Measurements from ENCODE around the gene TTC34. TPM values are rescaled to one million over a fixed set of nuclear protein-coding genes. Genes with fewer than 3 reads are reported as not detected.

TTC34 gene
- polyA plus RNA-seq, 1 of the 3 experiments (the other 2 are of a cell fraction) = 0.16 TPM

DNA sequence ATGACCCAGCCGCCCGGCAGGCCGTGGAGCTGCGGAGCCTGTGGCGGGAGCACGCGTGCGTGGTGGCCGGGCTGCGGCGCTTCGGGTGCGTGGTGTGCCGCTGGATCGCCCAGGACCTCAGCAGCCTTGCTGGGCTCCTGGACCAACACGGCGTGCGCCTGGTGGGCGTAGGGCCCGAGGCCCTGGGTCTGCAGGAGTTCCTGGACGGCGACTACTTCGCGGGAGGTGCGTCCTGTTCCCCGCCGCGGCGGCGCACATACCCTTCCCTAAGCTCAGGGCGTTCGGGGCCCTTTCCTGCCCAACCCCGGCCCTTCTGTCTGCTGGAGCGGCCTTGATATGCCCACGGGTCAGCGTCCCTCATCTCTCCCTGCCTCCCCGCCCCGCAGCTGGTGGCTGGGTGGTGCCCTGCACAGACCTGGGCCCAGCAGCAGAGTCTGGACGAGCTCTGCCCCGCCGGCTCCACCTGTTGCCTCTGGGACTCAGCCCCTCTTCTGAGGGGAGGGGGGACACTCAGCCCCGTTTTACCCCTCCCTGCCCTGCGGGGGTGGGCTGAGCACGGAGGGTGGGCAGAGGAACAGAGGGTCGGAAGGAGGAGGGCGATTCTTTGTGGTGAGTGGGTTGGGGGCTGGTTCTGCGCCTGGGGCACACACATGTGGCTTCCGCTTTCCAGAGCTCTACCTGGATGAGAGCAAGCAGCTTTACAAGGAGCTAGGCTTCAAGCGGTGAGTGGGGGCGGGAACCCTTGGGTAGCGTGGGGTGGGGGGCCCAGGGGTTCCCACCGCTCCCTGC, 214.2 kb downstream of the TTC34 start (continued):
- TF ChIP-seq FOXM1 (IDR thresholded peaks at IDR 0.05; ENCODE audit: low read depth) (no peak), GATA2 (CRISPR knock-in tag; IDR thresholded peaks at IDR 0.05) (no peak), RXRA (IDR thresholded peaks at IDR 0.05; ENCODE audit: borderline replicate concordance, low read depth) (no peak)
- TF ChIP-seq, protein P1, sequence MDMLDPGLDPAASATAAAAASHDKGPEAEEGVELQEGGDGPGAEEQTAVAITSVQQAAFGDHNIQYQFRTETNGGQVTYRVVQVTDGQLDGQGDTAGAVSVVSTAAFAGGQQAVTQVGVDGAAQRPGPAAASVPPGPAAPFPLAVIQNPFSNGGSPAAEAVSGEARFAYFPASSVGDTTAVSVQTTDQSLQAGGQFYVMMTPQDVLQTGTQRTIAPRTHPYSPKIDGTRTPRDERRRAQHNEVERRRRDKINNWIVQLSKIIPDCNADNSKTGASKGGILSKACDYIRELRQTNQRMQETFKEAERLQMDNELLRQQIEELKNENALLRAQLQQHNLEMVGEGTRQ (IDR thresholded peaks at IDR 0.05; ENCODE audit: borderline replicate concordance, low read depth, low read length) = no peak
- TF ChIP-seq, protein P2, sequence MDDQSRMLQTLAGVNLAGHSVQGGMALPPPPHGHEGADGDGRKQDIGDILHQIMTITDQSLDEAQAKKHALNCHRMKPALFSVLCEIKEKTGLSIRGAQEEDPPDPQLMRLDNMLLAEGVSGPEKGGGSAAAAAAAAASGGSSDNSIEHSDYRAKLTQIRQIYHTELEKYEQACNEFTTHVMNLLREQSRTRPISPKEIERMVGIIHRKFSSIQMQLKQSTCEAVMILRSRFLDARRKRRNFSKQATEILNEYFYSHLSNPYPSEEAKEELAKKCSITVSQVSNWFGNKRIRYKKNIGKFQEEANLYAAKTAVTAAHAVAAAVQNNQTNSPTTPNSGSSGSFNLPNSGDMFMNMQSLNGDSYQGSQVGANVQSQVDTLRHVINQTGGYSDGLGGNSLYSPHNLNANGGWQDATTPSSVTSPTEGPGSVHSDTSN (IDR thresholded peaks at IDR 0.05) = no peak

DNA sequence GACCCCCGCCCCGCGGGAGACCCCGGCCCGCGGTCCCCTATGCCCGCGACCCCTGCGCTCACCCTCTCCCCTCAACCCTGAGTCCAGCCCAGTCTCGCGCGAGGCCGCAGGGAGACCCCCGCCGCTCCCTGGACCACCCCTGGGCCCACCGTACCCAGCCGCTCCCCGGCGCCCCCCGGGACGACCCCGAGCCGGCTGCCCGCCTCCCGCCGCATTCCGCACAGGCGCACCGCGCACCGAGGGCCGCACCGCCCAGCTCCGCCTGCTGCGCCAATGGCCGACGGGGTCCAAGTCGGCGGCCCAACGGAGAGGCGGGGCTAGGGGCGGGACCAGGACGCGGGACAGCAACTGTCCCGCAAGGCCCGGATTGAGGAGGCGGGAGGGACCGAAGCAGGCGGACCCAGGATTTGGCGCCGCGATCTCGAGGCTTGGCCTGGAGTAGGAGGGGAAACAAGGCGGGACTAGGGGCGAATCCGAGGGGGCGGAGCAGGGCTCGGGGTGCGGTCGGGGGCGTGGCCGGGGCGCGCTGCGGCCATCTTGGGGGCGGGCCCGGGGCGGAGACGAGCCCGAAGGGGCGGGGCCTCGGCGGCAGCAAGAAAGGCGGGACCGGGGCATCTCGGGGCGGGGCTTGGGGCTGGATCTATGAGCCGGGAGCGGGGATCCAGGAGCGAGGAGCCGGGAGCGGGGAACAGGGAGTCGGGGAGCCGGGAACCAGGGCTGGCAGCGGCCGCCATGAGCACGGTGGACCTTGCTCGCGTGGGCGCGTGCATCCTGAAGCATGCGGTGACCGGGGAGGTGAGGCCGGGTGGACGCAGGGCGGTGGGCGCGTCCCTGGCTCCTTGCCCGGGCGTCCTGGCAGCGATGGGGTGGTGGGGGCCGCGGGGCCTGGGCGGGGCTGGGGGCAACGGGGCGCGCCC, 215.1 kb downstream of the TTC34 start, which contains the start of gene PRXL2B:
PRXL2B (plus strand) TSS at position 624 of the 917 bp plus-strand sequence; CDS start at position 733, 109 bp downstream.
- Histone ChIP-seq H3K36me3 (replicated peaks in 1 of 2; ENCODE audit: control insufficient read depth in 1 of 2, insufficient read depth in 2 of 2, low read length in 1 of 2) (peaks cover 0 to 5% of the 10 kb centered on the region in 2 experiments), H4K20me1 (ENCODE audit: insufficient read depth) (no peaks in the 10 kb centered on the region), H3F3A (replicated peaks; ENCODE audit: insufficient read depth) (peaks cover 6% of the 10 kb centered on the region), H3K4me1 (ENCODE audit: control insufficient read depth in 1 of 2, insufficient read depth in 2 of 2, low read depth in 1 of 2, low read length in 1 of 2) (peaks cover 0 to 29% of the 10 kb centered on the region in 2 experiments; a peak in 1 of 4 replicates), H3K27me3 (ENCODE audit: insufficient read depth) (no peaks in the 10 kb centered on the region), H3K4me3 (ENCODE audit: low read depth in 2 of 2, low read length in 1 of 2) (peak within 1 kb of the TSS; percentile 70 to 86), H3K4me2 (peak within 1 kb of the TSS; percentile 96), H3K79me2 (ENCODE audit: insufficient read depth) (peaks cover 6% of the 10 kb centered on the region; the same call in 1 of the 2 replicates), H3K9me2 (no peaks in the 10 kb centered on the region), H2AFZ (ENCODE audit: low read depth) (peak within 1 kb of the TSS; percentile 63), H3K27ac (ENCODE audit: low read depth in 2 of 2, low read length in 1 of 2) (peak within 1 kb of the TSS; percentile 45 to 91), H3K9ac (peak within 1 kb of the TSS; percentile 77), H3K9me3 (no peaks in the 10 kb centered on the region)
- peak; percentile 99 for DNase-seq
- POLR2A ChIA-PET = interaction anchor here (0.6 to 1.7 kb wide), 6 partner anchors 24 to 195 kb away, joined by 3 to 5 read pairs (median 4); partner anchors contain the start of gene RER1
- 1% methylated on average over 37 of the region's 107 CpGs for WGBS (ENCODE audit: low lambda C conversion rate)
- CTCF ChIA-PET = interaction anchor here (0.9 to 3.0 kb wide), 7 partner anchors 38 to 392 kb away, joined by 3 to 13 read pairs (median 3); partner anchors contain the start of gene FAAP20
- TF ChIP-seq, protein P3, sequence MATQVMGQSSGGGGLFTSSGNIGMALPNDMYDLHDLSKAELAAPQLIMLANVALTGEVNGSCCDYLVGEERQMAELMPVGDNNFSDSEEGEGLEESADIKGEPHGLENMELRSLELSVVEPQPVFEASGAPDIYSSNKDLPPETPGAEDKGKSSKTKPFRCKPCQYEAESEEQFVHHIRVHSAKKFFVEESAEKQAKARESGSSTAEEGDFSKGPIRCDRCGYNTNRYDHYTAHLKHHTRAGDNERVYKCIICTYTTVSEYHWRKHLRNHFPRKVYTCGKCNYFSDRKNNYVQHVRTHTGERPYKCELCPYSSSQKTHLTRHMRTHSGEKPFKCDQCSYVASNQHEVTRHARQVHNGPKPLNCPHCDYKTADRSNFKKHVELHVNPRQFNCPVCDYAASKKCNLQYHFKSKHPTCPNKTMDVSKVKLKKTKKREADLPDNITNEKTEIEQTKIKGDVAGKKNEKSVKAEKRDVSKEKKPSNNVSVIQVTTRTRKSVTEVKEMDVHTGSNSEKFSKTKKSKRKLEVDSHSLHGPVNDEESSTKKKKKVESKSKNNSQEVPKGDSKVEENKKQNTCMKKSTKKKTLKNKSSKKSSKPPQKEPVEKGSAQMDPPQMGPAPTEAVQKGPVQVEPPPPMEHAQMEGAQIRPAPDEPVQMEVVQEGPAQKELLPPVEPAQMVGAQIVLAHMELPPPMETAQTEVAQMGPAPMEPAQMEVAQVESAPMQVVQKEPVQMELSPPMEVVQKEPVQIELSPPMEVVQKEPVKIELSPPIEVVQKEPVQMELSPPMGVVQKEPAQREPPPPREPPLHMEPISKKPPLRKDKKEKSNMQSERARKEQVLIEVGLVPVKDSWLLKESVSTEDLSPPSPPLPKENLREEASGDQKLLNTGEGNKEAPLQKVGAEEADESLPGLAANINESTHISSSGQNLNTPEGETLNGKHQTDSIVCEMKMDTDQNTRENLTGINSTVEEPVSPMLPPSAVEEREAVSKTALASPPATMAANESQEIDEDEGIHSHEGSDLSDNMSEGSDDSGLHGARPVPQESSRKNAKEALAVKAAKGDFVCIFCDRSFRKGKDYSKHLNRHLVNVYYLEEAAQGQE (IDR thresholded peaks at IDR 0.05; ENCODE audit: low read depth, low read length) = peak; percentile 75; the same call in 1 of the 2 replicates
- TF ChIP-seq, protein P4, sequence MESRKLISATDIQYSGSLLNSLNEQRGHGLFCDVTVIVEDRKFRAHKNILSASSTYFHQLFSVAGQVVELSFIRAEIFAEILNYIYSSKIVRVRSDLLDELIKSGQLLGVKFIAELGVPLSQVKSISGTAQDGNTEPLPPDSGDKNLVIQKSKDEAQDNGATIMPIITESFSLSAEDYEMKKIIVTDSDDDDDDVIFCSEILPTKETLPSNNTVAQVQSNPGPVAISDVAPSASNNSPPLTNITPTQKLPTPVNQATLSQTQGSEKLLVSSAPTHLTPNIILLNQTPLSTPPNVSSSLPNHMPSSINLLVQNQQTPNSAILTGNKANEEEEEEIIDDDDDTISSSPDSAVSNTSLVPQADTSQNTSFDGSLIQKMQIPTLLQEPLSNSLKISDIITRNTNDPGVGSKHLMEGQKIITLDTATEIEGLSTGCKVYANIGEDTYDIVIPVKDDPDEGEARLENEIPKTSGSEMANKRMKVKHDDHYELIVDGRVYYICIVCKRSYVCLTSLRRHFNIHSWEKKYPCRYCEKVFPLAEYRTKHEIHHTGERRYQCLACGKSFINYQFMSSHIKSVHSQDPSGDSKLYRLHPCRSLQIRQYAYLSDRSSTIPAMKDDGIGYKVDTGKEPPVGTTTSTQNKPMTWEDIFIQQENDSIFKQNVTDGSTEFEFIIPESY (IDR thresholded peaks at IDR 0.05; ENCODE audit: borderline replicate concordance, low read depth) = no peak
- TF ChIP-seq RFX5 (IDR thresholded peaks at IDR 0.05; ENCODE audit: low read length) (no peak; the same call in 1 of the 2 replicates), YY1 (IDR thresholded peaks at IDR 0.05; ENCODE audit: low read depth) (peak; percentile 57; the same call in 1 of the 2 replicates), MEF2A (IDR thresholded peaks at IDR 0.05; ENCODE audit: borderline replicate concordance, low read depth) (no peak), POLR2AphosphoS5 (IDR thresholded peaks at IDR 0.05; ENCODE audit: low read depth, low read length) (0 out of 2 replicates have a peak, but pooled peaks have one; percentile 36), EP300 (IDR thresholded peaks at IDR 0.05; ENCODE audit: borderline replicate concordance in 1 of 2, low read depth in 1 of 2, low read length in 1 of 2) (no peak), NRF1 (IDR thresholded peaks at IDR 0.05; ENCODE audit: low read depth, low read length) (peak; percentile 66), MXI1 (IDR thresholded peaks at IDR 0.05; ENCODE audit: low read depth, low read length) (peak; percentile 73; the same call in 1 of the 2 replicates), TAF1 (IDR thresholded peaks at IDR 0.05; ENCODE audit: borderline replicate concordance, low read depth, low read length) (peak; percentile 33; the same call in 1 of the 2 replicates)
- TF ChIP-seq, protein P2 (IDR thresholded peaks at IDR 0.05) = no peak
- TF ChIP-seq, protein P5, sequence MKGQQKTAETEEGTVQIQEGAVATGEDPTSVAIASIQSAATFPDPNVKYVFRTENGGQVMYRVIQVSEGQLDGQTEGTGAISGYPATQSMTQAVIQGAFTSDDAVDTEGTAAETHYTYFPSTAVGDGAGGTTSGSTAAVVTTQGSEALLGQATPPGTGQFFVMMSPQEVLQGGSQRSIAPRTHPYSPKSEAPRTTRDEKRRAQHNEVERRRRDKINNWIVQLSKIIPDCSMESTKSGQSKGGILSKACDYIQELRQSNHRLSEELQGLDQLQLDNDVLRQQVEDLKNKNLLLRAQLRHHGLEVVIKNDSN (IDR thresholded peaks at IDR 0.05; ENCODE audit: borderline replicate concordance, low read depth) = no peak
